Stimulated activated naive CD8-positive, alpha-beta T cell treated with anti-CD3 and anti-CD28 coated beads, Interleukin-15, amount 100 ng/mL, for 72 hours (primary cell): Measurements from ENCODE around the gene ADIRF.
"Not testable (repeated sequence)": the region's sequence is repeated elsewhere in the genome, so short reads cannot be mapped to it uniquely, and the experiment has no call there.

Source experiments
- ATAC-seq: fragments of 150-1000 bp; cut with Tn5 transposase; 2 replicates; pipeline ENCODE4 v1.10.0; 2021; ENCODE audit warnings: mild to moderate bottlenecking, moderate library complexity
- DNase-seq, 2 donors: peaks; one replicate each; pipeline ENCODE4 v3.0.0; 2021 to 2022
- H3K27ac Mint-ChIP-seq, 2 donors: one replicate each; pipeline ENCODE4 v1.8.0; 2022; ENCODE audit warnings: mild to moderate bottlenecking in 2 of 2, mixed read lengths in 2 of 2, moderate library complexity in 2 of 2
- H3K27me3 Mint-ChIP-seq: one replicate; pipeline ENCODE4 v1.8.0; 2022; ENCODE audit warnings: mixed read lengths
- H3K4me1 Mint-ChIP-seq: one replicate; pipeline ENCODE4 v1.8.0; 2022; ENCODE audit warnings: mild to moderate bottlenecking, mixed read lengths
- H3K4me3 Mint-ChIP-seq, 2 donors: one replicate each; pipeline ENCODE4 v1.8.0; 2022; ENCODE audit warnings: mild to moderate bottlenecking in 2 of 2, mixed read lengths in 2 of 2, moderate library complexity in 1 of 2
- H3K9me3 Mint-ChIP-seq, 2 donors: one replicate each; pipeline ENCODE4 v1.8.0; 2022; ENCODE audit warnings: mixed read lengths in 2 of 2

Gene ADIRF

GRCh38 chr10:87014986-87015716 lies 46.9 kb downstream of the ADIRF start:
- not testable (repeated sequence) for H3K27ac Mint-ChIP-seq, H3K4me1 Mint-ChIP-seq, H3K4me3 Mint-ChIP-seq, ATAC-seq, H3K27me3 Mint-ChIP-seq, DNase-seq, H3K9me3 Mint-ChIP-seq

GRCh38 chr10:87018127-87018526 lies 49.8 kb downstream of the ADIRF start:
- not testable (repeated sequence) for ATAC-seq, H3K4me1 Mint-ChIP-seq, H3K9me3 Mint-ChIP-seq, H3K27me3 Mint-ChIP-seq, H3K27ac Mint-ChIP-seq, H3K4me3 Mint-ChIP-seq, DNase-seq

- H3K27ac Mint-ChIP-seq, H3K9me3 Mint-ChIP-seq: not testable (repeated sequence)
Observed at GRCh38 chr10:87019066-87019465, 50.8 kb downstream of the ADIRF start.

GRCh38 chr10:87019504-87019903 lies 51.2 kb downstream of the ADIRF start:
- H3K27me3 Mint-ChIP-seq, H3K9me3 Mint-ChIP-seq, DNase-seq, H3K4me1 Mint-ChIP-seq, ATAC-seq, H3K4me3 Mint-ChIP-seq, H3K27ac Mint-ChIP-seq: not testable (repeated sequence)

More at GRCh38 chr10:87019066-87019465, 50.8 kb downstream of the ADIRF start:
- not testable (repeated sequence) for DNase-seq, H3K4me1 Mint-ChIP-seq, H3K27me3 Mint-ChIP-seq, ATAC-seq, H3K4me3 Mint-ChIP-seq

GRCh38 chr10:87020056-87020455 lies 51.8 kb downstream of the ADIRF start, which contains the start of gene FAM25A:
TSS of gene FAM25A (plus strand) at chr10:87020294. CDS start at chr10:87020325, 31 bp downstream.
- not testable (repeated sequence) for H3K4me3 Mint-ChIP-seq, DNase-seq, ATAC-seq, H3K9me3 Mint-ChIP-seq, H3K4me1 Mint-ChIP-seq, H3K27me3 Mint-ChIP-seq
- H3K27ac Mint-ChIP-seq, result peak within 1 kb of the TSS in 1 of 2 donors; percentile 54
